Heart right ventricle (tissue), 16 donors: ENCODE results near the gene NRARP. TPM values are rescaled to one million over a fixed set of nuclear protein-coding genes. Genes with fewer than 3 reads are reported as not detected.
A peak's percentile ranks its signal among the peaks of the same experiment; 100 is the strongest.

Experiments
- ATAC-seq, 8 donors: fragments of 200-7000 bp; cut with Tn5 transposase; one replicate each; pipeline ENCODE4 v1.9.1; 2020; ENCODE audit warnings: mild to moderate bottlenecking in 8 of 8, moderate library complexity in 8 of 8, moderate number of reproducible peaks in 1 of 8
- DNase-seq, 2 donors: peaks; one replicate each; pipeline ENCODE4 v3.0.0-alpha.2; 2020
- H3K27ac ChIP-seq, 10 donors: fragments of 200-600 bp; sonication (generic) in 2 of 10; one replicate each; pipeline versions ENCODE4 v1.5.0 to v1.8.0; 2020 to 2022; ENCODE audit warnings: mild to moderate bottlenecking in 3 of 10
- H3K27me3 ChIP-seq, 7 donors: fragments of 200-600 bp; one replicate each; pipeline ENCODE4 v1.8.0; 2021 to 2022; ENCODE audit warnings: mild to moderate bottlenecking in 2 of 7
- H3K36me3 ChIP-seq, 9 donors: fragments of 200-600 bp; sonication (generic) in 1 of 9; one replicate each; pipeline versions ENCODE4 v1.5.0 to v1.8.0; 2020 to 2022; ENCODE audit warnings: mild to moderate bottlenecking in 2 of 9
- H3K4me1 ChIP-seq, 9 donors: fragments of 200-600 bp; sonication (generic) in 1 of 9; one replicate each; pipeline versions ENCODE4 v1.5.0 to v1.8.0; 2020 to 2022; ENCODE audit warnings: mild to moderate bottlenecking in 4 of 9
- H3K4me3 ChIP-seq, 10 donors: fragments of 200-600 bp; sonication (generic) in 2 of 10; one replicate each; pipeline versions ENCODE4 v1.5.0 to v1.8.0; 2020 to 2022; ENCODE audit warnings: mild to moderate bottlenecking in 7 of 10, moderate library complexity in 2 of 10
- H3K9me3 ChIP-seq, 11 donors: fragments of 200-600 bp in 10 of 11; sonication (generic) in 2 of 11; one replicate each; pipeline versions ENCODE4 v1.5.0 to v1.8.0; 2013 to 2022; ENCODE audit warnings: mild to moderate bottlenecking in 2 of 11, control low read depth in 1 of 11, moderate library complexity in 1 of 11
- WGBS, 2 donors: extraction: QIAGEN DNeasy Blood & Tissue Kit; methylation state at CpG; one replicate each; pipeline ENCODE4 v1.1.7; 2013; ENCODE audit warnings: inconsistent platforms in 1 of 2; 5-methylcytosine and 5-hydroxymethylcytosine counted together
- intact Hi-C, 10 donors: fragments of 100-400 bp; cut with DNase I; formaldehyde crosslinking; loops; one replicate each; pipeline versions ENCODE4 v1.11.1 to v1.14.2; 2022
- polyA plus RNA-seq, 2 donors: library from polyadenylated mRNA; stranded (reverse); fragments of 200-250 nt; gene quantifications; one replicate each; pipeline ENCODE4 v1.2.3, GENCODE V29; 2013
- total RNA-seq, 10 donors: library from RNA; stranded (reverse); fragmentation: NEBNext Ultra II Directional in 3 of 10; extraction: Animal tissue kit (Norgen Biotek cat#: 25700) in 3 of 10; gene quantifications; one replicate each; pipeline versions ENCODE4 v1.2.1 to v1.2.4, GENCODE V29; 2021 to 2023
- TF ChIP-seq, protein P1 (sequence below), 9 donors: fragments of 200-600 bp; sonication (generic) in 2 of 9; IDR thresholded peaks; one replicate each; pipeline versions ENCODE4 v1.5.0 to v1.8.0; 2021 to 2022; ENCODE audit warnings: antibody characterized with exemption in 9 of 9, mild to moderate bottlenecking in 5 of 9, moderate library complexity in 1 of 9
- donor health status: Arrhythmogenic right ventricular cardiomyopathy.
- donor health status: ischemic (EF 13 %, LVEDD 7.1; RV severe dilation, severe dysfunction).
- donor health status: healthy with polysubstance abuse.
- donor health status: DM: no; HTN: yes; CAD: no.
- donor health status: DM: no; HTN: no; CAD: no.
- donor health status: ischemic (EF 25% LVEDD 6.9; RV normal size, moderate dysfunction).
- donor health status: ischemic (EF 25% LVEDD 5.7; RV mildly dilated, moderate dysfunction).
- donor health status: healthy.
- donor health status: DM: yes; HTN: yes; CAD: no.
- donor health status: Ischemic cardiomyopathy.
- donor health status: ischemic (EF 35%, LVEDD 5.7; RV mildly dilated, moderate dysfunction).
- donor health status: nonischemic (EF 11% LVEDD 7.7; RV severe dilation, severe dysfunction).
- donor health status: DM: yes; HTN: yes; CAD: no.
- donor health status: PGD.
- donor health status: ischemic (EF 29% LVEDD 5.4; RV normal size, mild dysfunction).
- donor health status: nonischemic (EF 23%, LVEDD 6.1; RV moderate dilation, normal function).

Gene NRARP
- total and polyA plus RNA-seq, 12 donors = 2.0 to 20.8 (median 11.1) TPM

DNA sequence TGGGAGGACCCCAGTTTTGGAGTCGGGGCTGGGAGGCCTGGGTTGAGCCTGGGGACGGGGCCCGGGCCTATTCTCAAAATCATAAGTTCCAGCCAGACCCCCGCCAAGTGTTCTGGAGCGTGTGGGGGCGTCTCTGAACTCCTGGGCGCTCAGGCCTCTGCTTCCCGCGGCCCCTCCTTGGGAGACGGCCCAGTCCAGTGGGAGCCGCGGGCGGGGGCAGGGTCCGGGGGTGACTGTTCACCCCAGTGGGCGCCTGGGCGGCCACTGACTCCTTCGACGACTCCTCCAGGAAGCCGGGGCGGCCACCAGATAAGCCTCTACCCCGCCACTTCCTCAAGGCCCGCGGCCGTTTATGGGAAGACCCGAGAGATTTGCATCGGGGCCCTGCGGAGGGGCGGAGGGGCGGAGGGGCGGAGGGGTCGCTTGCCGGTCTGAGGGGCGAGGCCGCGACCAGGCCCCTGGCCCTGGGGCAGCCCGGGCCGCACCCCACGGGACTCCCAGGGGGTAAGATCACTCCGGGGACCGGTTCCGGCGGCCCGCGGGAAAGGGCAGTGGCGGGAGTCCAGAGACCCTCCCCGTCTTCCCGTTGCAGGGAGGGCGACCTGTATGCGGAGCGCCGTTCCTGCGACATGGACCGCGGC, 23.9 kb downstream of the NRARP start:
- peaks cover 30 to 82% (median 57%) of the 10 kb centered on the region in 9 donors for H3K4me1 ChIP-seq
- peak overlapping the region; percentile 91 to 100 (median 98) for H3K27ac ChIP-seq
- H3K27me3 ChIP-seq = no peaks in the 10 kb centered on the region
- TF ChIP-seq, protein P1, sequence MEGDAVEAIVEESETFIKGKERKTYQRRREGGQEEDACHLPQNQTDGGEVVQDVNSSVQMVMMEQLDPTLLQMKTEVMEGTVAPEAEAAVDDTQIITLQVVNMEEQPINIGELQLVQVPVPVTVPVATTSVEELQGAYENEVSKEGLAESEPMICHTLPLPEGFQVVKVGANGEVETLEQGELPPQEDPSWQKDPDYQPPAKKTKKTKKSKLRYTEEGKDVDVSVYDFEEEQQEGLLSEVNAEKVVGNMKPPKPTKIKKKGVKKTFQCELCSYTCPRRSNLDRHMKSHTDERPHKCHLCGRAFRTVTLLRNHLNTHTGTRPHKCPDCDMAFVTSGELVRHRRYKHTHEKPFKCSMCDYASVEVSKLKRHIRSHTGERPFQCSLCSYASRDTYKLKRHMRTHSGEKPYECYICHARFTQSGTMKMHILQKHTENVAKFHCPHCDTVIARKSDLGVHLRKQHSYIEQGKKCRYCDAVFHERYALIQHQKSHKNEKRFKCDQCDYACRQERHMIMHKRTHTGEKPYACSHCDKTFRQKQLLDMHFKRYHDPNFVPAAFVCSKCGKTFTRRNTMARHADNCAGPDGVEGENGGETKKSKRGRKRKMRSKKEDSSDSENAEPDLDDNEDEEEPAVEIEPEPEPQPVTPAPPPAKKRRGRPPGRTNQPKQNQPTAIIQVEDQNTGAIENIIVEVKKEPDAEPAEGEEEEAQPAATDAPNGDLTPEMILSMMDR (IDR thresholded peaks at IDR 0.05) = no peak
- H3K36me3 ChIP-seq = peaks cover 0 to 51% (median 7%) of the 10 kb centered on the region in 9 donors
- H3K4me3 ChIP-seq = peak overlapping the region; percentile 37 to 70 (median 60)
- DNase-seq (peak; percentile 35 to 62), ATAC-seq (peak; percentile 1 to 34 (median 10))
- no peaks in the 10 kb centered on the region for H3K9me3 ChIP-seq
- intact Hi-C loops = no loop called here
- WGBS, 2 donors = 2 to 8% methylated on average over 54 of the region's 54 CpGs

DNA sequence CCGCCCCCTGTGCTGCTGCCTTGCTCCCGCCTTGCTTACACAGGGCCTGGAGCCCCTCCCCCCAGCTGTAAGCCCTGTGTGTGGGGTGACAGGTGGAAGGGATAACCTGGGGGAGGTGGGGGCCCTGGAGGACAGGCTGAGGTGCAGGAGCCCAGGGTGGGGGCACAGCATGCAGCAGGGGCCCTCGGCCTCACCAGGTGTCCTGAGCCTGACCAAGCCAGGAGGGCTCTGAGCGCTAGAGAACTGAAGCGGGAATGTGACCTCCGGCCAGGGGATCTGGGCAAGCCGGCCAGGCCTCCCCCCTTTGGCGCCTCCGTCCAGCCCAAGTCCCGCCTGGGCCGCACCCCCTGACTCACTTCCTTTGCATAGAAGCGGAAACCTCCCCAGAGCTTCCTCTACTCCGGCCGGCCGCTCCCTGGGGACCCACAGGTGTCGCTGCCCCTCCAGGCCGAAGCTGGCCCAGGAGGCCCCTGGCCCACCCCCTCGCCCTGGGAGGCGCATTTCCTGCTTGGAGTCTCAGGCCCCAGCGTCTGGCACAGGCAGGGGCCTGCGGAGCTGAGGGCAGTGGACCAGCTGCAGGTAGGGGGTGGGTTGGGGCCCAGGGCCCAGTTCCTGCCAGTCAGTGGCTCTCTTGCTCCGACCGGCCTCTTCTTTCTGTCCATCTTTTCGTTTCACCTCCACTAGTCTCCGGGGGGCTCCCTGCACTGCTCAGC, 24.6 kb downstream of the NRARP start, which contains the start of gene TOR4A:
Gene TOR4A (plus strand): TSS at position 398 of the 713 bp plus-strand sequence. CDS start 964 bp downstream, outside the sequence.
- H3K27ac ChIP-seq = peak within 1 kb of the TSS; percentile 91 to 100 (median 98)
- peak within 1 kb of the TSS; percentile 37 to 70 (median 60) for H3K4me3 ChIP-seq
- intact Hi-C loops = no loop called here
- ATAC-seq = peak; percentile 73 to 92 (median 84)
- peak; percentile 90 to 95 for DNase-seq
- TF ChIP-seq, protein P1 (IDR thresholded peaks at IDR 0.05) = peak in 5 of 9 donors; percentile 26 to 50 (median 38)
- H3K4me1 ChIP-seq = peaks cover 30 to 80% (median 58%) of the 10 kb centered on the region in 9 donors
- no peaks in the 10 kb centered on the region for H3K9me3 ChIP-seq
- no peaks in the 10 kb centered on the region for H3K27me3 ChIP-seq
- WGBS, 2 donors = 1 to 5% methylated on average over 25 of the region's 25 CpGs
- peaks cover 3 to 51% (median 14%) of the 10 kb centered on the region in 9 donors for H3K36me3 ChIP-seq

DNA sequence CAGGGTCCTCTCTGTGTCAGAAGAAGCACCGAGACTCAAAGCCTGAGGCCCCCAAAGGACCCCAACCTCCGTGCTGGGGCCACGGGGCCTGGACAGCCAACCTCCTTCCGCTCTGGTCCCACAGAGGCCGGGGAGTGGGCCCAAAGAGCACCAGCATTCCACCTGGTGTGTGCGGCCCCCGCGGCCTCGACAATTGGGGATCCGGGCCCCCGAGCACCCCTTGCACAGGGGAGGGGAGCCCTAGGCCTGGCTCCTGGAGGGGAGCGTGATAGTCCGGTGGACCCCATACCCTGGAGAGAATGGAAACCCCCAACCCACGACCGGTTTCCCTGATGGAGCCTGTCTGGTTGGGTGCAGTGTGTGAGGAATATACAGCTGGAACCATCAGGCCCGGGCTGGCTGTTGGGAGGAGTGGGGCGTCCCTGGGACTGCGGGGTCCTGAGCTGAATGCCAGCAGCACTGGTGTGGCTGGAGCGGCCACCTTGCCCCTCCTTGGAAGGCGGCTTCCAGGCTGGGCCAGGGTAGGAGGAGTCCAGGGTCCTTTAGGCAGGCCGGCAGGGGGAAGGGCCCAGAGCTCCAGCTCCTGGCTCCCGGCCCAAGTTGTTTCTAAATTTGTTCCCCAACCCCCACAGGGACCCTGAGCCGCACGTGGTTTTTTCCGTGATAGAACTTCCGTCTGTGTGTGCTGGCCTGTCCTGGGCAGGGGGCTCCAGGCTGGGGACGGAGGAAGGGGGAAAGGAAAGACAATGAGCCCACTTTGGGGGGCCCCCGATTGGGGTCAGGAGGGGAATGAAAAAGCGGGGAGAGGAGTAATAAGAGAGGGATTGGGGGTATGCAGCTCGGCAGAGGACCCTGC, 25.4 kb downstream of the NRARP start:
- DNase-seq = peak; percentile 89 to 94
- Histone ChIP-seq H3K36me3 (peaks cover 8 to 51% (median 21%) of the 10 kb centered on the region in 9 donors), H3K4me1 (peaks cover 32 to 85% (median 66%) of the 10 kb centered on the region in 9 donors), H3K9me3 (no peaks in the 10 kb centered on the region), H3K4me3 (peak overlapping the region; percentile 37 to 70 (median 60)), H3K27ac (peak overlapping the region; percentile 91 to 100 (median 98)), H3K27me3 (no peaks in the 10 kb centered on the region)
- intact Hi-C loops = no loop called here
- 26 to 27% methylated on average over 30 of the region's 30 CpGs for WGBS, 2 donors
- TF ChIP-seq, protein P1 (IDR thresholded peaks at IDR 0.05) = no peak
- ATAC-seq = peak; percentile 69 to 92 (median 82)
